HepG2 (cell line): Measurements from ENCODE around the gene BLVRB. TPM values are rescaled to one million over a fixed set of nuclear protein-coding genes. Genes with fewer than 3 reads are reported as not detected.

Source experiments
- AGO1 ChIP-seq: fragments of 200-400 bp; formaldehyde crosslinking; IDR thresholded peaks from 2 replicates; pipeline ENCODE4 v1.6.1; 2017; ENCODE audit warnings: mild to moderate bottlenecking, low read depth, low read length, moderate library complexity; ENCODE audit not compliant: poor library complexity, severe bottlenecking
- ARHGAP35 ChIP-seq: sonication (generic); formaldehyde crosslinking; IDR thresholded peaks from 2 replicates; pipeline ENCODE4 v1.9.0; 2022; ENCODE audit warnings: mild to moderate bottlenecking, inconsistent platforms, moderate library complexity, missing genetic modification reagents, borderline replicate concordance
- ASH2L ChIP-seq: fragments of 300-600, 200-600 bp; sonication (generic); IDR thresholded peaks from 2 replicates; pipeline ENCODE4 v1.7.0; 2017; ENCODE audit warnings: low read depth, mild to moderate bottlenecking, moderate library complexity, mixed read lengths, low read length; ENCODE audit not compliant: insufficient read length
- DNMT3B ChIP-seq: conservative IDR thresholded peaks from 2 replicates; pipeline ENCODE4 v1.6.1; 2016; ENCODE audit warnings: missing biosample characterization, control low read depth
- MED1 ChIP-seq: sonication (generic); formaldehyde crosslinking; IDR thresholded peaks from 2 replicates; pipeline ENCODE4 v1.4.0; 2020; ENCODE audit warnings: missing genetic modification reagents
- NAIF1 ChIP-seq: sonication (generic); formaldehyde crosslinking; IDR thresholded peaks from 2 replicates; pipeline ENCODE4 v1.5.0; 2020; ENCODE audit warnings: mild to moderate bottlenecking, missing genetic modification reagents, borderline replicate concordance
- NFYC ChIP-seq: IDR thresholded peaks from 2 replicates; pipeline ENCODE4 v1.6.1; 2016; ENCODE audit warnings: missing genetic modification reagents, missing compliant biosample characterization
- NR2C2 ChIP-seq: sonication (generic); formaldehyde crosslinking; IDR thresholded peaks from 2 replicates; pipeline ENCODE4 v1.4.0; 2020; ENCODE audit warnings: missing genetic modification reagents, mild to moderate bottlenecking, moderate library complexity, borderline replicate concordance
- SETDB1 ChIP-seq: sonication (generic); formaldehyde crosslinking; IDR thresholded peaks from 2 replicates; pipeline ENCODE4 v1.5.1; 2020; ENCODE audit warnings: missing genetic modification reagents, mild to moderate bottlenecking, borderline replicate concordance
- ZC3H13 ChIP-seq: sonication (generic); formaldehyde crosslinking; IDR thresholded peaks from 2 replicates; pipeline ENCODE4 v1.8.1; 2023; ENCODE audit warnings: mild to moderate bottlenecking, missing genetic modification reagents, moderate library complexity
- ZFY ChIP-seq: sonication (generic); formaldehyde crosslinking; IDR thresholded peaks from 2 replicates; pipeline ENCODE4 v1.4.0; 2020; ENCODE audit warnings: missing genetic modification reagents
- ZNF17 ChIP-seq: sonication (generic); formaldehyde crosslinking; IDR thresholded peaks from 2 replicates; pipeline ENCODE4 v1.5.0; 2020; ENCODE audit warnings: mild to moderate bottlenecking, missing genetic modification reagents
- ZNF292 ChIP-seq: sonication (generic); formaldehyde crosslinking; IDR thresholded peaks from 2 replicates; pipeline ENCODE4 v1.8.1; 2022; ENCODE audit warnings: mild to moderate bottlenecking, low read depth, missing genetic modification reagents, borderline replicate concordance
- ZNF343 ChIP-seq: sonication (generic); formaldehyde crosslinking; IDR thresholded peaks from 2 replicates; pipeline ENCODE4 v1.4.0; 2020; ENCODE audit warnings: mild to moderate bottlenecking, missing genetic modification reagents
- ZNF552 ChIP-seq: sonication (generic); formaldehyde crosslinking; IDR thresholded peaks from 2 replicates; pipeline ENCODE4 v1.9.0; 2022; ENCODE audit warnings: missing genetic modification reagents, mild to moderate bottlenecking, borderline replicate concordance
- ZNF773 ChIP-seq: sonication (generic); formaldehyde crosslinking; IDR thresholded peaks from 2 replicates; pipeline ENCODE4 v1.4.0; 2020; ENCODE audit warnings: missing genetic modification reagents, borderline replicate concordance
- polyA plus RNA-seq, 8 experiments: library from polyadenylated mRNA; depleted of rRNA in 3 of 8; stranded (reverse) in 7 of 8; unstranded in 1 of 8; fragments of >200 nt; fragmentation: Illumina TruSeq in 4 of 8; extraction: Trizol in 4 of 8; gene quantifications; 2 replicates each; pipeline versions ENCODE4 v1.2.1 to v1.2.3, GENCODE V29; 2011 to 2016; ENCODE audit warnings: low read depth in 4 of 8, missing spikeins in 1 of 8, mixed read lengths in 1 of 8; ENCODE audit not compliant: insufficient read depth in 1 of 8
- total RNA-seq, 5 experiments: library from RNA; depleted of rRNA; stranded (reverse); fragments of >200 nt; fragmentation: Illumina TruSeq; extraction: Trizol; gene quantifications; 2 replicates each; pipeline ENCODE4 v1.2.3, GENCODE V29; 2016; ENCODE audit warnings: low read depth in 1 of 5
- TF ChIP-seq, protein P1 (sequence below): IDR thresholded peaks from 2 replicates; pipeline ENCODE4 v1.6.1; 2018; ENCODE audit warnings: missing genetic modification reagents
- TF ChIP-seq, protein P2 (sequence below): sonication (generic); formaldehyde crosslinking; IDR thresholded peaks from 2 replicates; pipeline ENCODE4 v1.4.0; 2020; ENCODE audit warnings: low read depth, mild to moderate bottlenecking, missing genetic modification reagents
- TF ChIP-seq, protein P3 (sequence below): sonication (generic); formaldehyde crosslinking; IDR thresholded peaks from 2 replicates; pipeline ENCODE4 v1.4.0; 2020; ENCODE audit warnings: mild to moderate bottlenecking, low read depth, missing genetic modification reagents
- TF ChIP-seq, protein P4 (sequence below): sonication (generic); formaldehyde crosslinking; IDR thresholded peaks from 2 replicates; pipeline ENCODE4 v1.4.0; 2020; ENCODE audit warnings: missing genetic modification reagents, borderline replicate concordance

Gene BLVRB
- total and polyA plus RNA-seq, 2 of the 13 experiments (the other 11 are each of a cell fraction or from before 2014, with no cell fraction given): 25.9 to 51.4 TPM

DNA sequence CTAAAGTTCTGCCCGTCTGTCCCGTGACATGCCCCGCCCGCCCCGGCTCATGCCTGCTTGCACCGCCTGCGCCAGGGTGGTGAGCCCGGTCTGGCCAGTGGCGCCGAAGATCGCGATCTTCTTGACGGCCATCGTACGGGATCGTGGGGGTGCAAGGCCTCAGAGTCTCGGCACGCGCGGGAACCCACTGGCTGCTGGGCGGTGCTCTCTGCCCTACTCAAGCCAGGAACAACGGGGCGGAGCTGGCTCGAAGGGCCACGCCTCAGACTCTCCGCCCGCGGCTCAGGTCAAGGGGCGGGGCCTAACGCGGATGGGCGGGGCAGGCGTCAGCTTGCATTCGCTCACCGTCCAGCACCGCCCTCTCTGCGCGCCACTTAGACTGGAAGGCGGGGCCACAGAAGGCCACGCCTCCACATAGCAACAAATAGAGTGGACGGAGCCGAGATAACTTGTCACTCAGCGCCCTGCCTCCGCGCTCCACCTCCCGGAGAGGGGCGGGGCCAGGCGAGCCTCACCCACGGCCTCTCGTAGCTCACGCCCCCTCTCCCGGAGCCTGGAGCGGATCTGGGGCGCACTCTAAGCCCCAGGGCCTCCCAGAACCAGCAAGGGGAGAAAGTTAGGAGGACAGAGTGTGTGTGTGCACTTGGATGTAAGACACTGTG is at the start of gene BLVRB (continued):
- TF ChIP-seq SETDB1: no peak
- TF ChIP-seq ZNF552: no peak
- TF ChIP-seq ARHGAP35: no peak
- peak; percentile 51; the same call in 1 of the 2 replicates for TF ChIP-seq ZFY (CRISPR knock-in tag)
- TF ChIP-seq, protein P1, sequence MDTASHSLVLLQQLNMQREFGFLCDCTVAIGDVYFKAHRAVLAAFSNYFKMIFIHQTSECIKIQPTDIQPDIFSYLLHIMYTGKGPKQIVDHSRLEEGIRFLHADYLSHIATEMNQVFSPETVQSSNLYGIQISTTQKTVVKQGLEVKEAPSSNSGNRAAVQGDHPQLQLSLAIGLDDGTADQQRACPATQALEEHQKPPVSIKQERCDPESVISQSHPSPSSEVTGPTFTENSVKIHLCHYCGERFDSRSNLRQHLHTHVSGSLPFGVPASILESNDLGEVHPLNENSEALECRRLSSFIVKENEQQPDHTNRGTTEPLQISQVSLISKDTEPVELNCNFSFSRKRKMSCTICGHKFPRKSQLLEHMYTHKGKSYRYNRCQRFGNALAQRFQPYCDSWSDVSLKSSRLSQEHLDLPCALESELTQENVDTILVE (CRISPR knock-in tag): 0 out of 2 replicates have a peak, but pooled peaks have one; percentile 16
- no peak for TF ChIP-seq ZNF17 (CRISPR knock-in tag)
- TF ChIP-seq NAIF1: 0 out of 2 replicates have a peak, but pooled peaks have one; percentile 26
- TF ChIP-seq, protein P2, sequence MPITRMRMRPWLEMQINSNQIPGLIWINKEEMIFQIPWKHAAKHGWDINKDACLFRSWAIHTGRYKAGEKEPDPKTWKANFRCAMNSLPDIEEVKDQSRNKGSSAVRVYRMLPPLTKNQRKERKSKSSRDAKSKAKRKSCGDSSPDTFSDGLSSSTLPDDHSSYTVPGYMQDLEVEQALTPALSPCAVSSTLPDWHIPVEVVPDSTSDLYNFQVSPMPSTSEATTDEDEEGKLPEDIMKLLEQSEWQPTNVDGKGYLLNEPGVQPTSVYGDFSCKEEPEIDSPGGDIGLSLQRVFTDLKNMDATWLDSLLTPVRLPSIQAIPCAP (CRISPR knock-in tag): no peak
- TF ChIP-seq ZNF343 (CRISPR knock-in tag): 0 out of 2 replicates have a peak, but pooled peaks have one; percentile 69
- TF ChIP-seq, protein P3, sequence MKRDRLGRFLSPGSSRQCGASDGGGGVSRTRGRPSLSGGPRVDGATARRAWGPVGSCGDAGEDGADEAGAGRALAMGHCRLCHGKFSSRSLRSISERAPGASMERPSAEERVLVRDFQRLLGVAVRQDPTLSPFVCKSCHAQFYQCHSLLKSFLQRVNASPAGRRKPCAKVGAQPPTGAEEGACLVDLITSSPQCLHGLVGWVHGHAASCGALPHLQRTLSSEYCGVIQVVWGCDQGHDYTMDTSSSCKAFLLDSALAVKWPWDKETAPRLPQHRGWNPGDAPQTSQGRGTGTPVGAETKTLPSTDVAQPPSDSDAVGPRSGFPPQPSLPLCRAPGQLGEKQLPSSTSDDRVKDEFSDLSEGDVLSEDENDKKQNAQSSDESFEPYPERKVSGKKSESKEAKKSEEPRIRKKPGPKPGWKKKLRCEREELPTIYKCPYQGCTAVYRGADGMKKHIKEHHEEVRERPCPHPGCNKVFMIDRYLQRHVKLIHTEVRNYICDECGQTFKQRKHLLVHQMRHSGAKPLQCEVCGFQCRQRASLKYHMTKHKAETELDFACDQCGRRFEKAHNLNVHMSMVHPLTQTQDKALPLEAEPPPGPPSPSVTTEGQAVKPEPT (CRISPR knock-in tag): peak; percentile 35; the same call in 1 of the 2 replicates
- TF ChIP-seq AGO1: no peak
- TF ChIP-seq ZNF773 (CRISPR knock-in tag): 0 out of 2 replicates have a peak, but pooled peaks have one; percentile 50
- TF ChIP-seq, protein P4, sequence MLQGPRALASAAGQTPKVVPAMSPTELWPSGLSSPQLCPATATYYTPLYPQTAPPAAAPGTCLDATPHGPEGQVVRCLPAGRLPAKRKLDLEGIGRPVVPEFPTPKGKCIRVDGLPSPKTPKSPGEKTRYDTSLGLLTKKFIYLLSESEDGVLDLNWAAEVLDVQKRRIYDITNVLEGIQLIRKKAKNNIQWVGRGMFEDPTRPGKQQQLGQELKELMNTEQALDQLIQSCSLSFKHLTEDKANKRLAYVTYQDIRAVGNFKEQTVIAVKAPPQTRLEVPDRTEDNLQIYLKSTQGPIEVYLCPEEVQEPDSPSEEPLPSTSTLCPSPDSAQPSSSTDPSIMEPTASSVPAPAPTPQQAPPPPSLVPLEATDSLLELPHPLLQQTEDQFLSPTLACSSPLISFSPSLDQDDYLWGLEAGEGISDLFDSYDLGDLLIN: peak; percentile 49; the same call in 1 of the 2 replicates
- TF ChIP-seq ZC3H13: peak; percentile 84
- TF ChIP-seq ZNF292 (CRISPR knock-in tag): peak; percentile 63; the same call in 1 of the 2 replicates
- TF ChIP-seq NFYC (CRISPR knock-in tag): peak; percentile 72
- peak; percentile 36 for TF ChIP-seq ASH2L
- TF ChIP-seq MED1: peak; percentile 53; the same call in 1 of the 2 replicates
- TF ChIP-seq DNMT3B (CRISPR knock-in tag): no peak
- TF ChIP-seq NR2C2 (CRISPR knock-in tag): peak; percentile 71
